Testis (tissue), 2 donors: ENCODE measurements around the gene GDF9.
A peak's percentile ranks its signal among the peaks of the same experiment; 100 is the strongest.

ENCODE experiments used
- POLR2A ChIP-seq: fragments of 450-650 bp; IDR thresholded peaks from one replicate; pipeline ENCODE4 v1.6.1; 2017; ENCODE audit warnings: antibody characterized with exemption, mild to moderate bottlenecking, moderate library complexity
- TF ChIP-seq, protein P1 (sequence below), 3 experiments: fragments of 450-650 bp in 2 of 3; fragments of 200-600 bp in 1 of 3; sonication (generic) in 1 of 3; IDR thresholded peaks; one replicate each; pipeline ENCODE4 v1.5.1; 2016 to 2019; ENCODE audit warnings: antibody characterized with exemption in 3 of 3, mild to moderate bottlenecking in 2 of 3, moderate library complexity in 1 of 3

DNA sequence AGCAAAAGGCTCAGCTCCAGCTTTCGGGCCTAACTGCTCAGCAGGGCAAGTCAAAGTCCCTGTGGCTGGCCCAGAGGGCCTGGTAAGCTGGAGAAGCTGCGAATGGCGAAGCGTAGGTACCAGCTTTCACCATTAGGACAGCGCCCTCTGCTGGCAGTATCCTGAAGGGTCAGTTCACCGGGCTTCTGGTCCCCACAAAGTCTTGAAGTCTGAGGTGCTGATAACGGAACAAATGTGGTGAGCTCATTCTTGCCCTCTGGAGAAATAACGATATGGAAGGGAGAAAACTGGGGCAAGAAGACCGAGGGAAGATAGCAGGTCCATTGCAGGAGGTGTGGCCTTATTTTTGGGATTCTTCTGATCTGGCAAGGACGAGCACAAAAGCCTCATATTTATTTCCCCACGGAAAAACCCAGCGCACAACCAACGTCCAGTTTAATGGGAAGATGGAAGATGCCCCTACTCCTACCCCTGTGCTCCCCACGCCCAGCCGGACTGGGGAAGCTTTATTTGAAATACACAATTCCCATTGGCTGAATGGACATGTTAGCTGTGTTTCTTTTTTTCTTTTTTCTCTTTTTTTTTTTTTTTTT lies 46.0 kb downstream of the GDF9 start:
- TF ChIP-seq, protein P1, sequence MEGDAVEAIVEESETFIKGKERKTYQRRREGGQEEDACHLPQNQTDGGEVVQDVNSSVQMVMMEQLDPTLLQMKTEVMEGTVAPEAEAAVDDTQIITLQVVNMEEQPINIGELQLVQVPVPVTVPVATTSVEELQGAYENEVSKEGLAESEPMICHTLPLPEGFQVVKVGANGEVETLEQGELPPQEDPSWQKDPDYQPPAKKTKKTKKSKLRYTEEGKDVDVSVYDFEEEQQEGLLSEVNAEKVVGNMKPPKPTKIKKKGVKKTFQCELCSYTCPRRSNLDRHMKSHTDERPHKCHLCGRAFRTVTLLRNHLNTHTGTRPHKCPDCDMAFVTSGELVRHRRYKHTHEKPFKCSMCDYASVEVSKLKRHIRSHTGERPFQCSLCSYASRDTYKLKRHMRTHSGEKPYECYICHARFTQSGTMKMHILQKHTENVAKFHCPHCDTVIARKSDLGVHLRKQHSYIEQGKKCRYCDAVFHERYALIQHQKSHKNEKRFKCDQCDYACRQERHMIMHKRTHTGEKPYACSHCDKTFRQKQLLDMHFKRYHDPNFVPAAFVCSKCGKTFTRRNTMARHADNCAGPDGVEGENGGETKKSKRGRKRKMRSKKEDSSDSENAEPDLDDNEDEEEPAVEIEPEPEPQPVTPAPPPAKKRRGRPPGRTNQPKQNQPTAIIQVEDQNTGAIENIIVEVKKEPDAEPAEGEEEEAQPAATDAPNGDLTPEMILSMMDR (IDR thresholded peaks at IDR 0.05), result peak; percentile 92 to 97 (median 96)
- TF ChIP-seq POLR2A, result no peak
